BLaER1 treated with 17β-estradiol and CSF1 and Interleukin-3, amounts not matched to agents 10 nM and 100 nM (cell line): ENCODE data around the gene CDK16.

Source experiments
- H3K27ac ChIP-seq, 11 experiments: shearing (Covaris generic); formaldehyde crosslinking; 2 replicates each; pipeline ENCODE4 v1.8.1; 2022
- H3K27me3 ChIP-seq, 11 experiments: shearing (Covaris generic); formaldehyde crosslinking; 2 replicates each; pipeline ENCODE4 v1.8.1; 2022
- H3K36me3 ChIP-seq, 11 experiments: shearing (Covaris generic); formaldehyde crosslinking; 2 replicates each; pipeline ENCODE4 v1.8.1; 2022
- H3K4me1 ChIP-seq, 10 experiments: shearing (Covaris generic); formaldehyde crosslinking; 2 replicates each; pipeline ENCODE4 v1.8.1; 2022
- H3K4me2 ChIP-seq, 11 experiments: shearing (Covaris generic); formaldehyde crosslinking; 2 replicates each; pipeline ENCODE4 v1.8.1; 2022
- H3K4me3 ChIP-seq, 10 experiments: shearing (Covaris generic); formaldehyde crosslinking; 2 replicates each; pipeline ENCODE4 v1.8.1; 2022
- H3K9ac ChIP-seq, 11 experiments: shearing (Covaris generic); formaldehyde crosslinking; 2 replicates each; pipeline ENCODE4 v1.8.1; 2022
- H3K9me3 ChIP-seq, 11 experiments: shearing (Covaris generic); formaldehyde crosslinking; replicated peaks in 1 of 11; 2 replicates each; pipeline ENCODE4 v1.8.1; 2022
- H4K20me1 ChIP-seq, 11 experiments: shearing (Covaris generic); formaldehyde crosslinking; 2 replicates each; pipeline ENCODE4 v1.8.1; 2022
- Cebpa-rat ChIP-seq, 11 experiments: shearing (Covaris generic); IDR thresholded peaks; 2 replicates each; pipeline ENCODE4 v1.8.1; 2022

CDK16 gene

GRCh38 chrX:47209508-47210238, 8.8 kb upstream of the CDK16 start:
- H3K9ac ChIP-seq: no peak overlapping the region
- peaks cover 100% of the 10 kb centered on the region in 11 experiments for H3K36me3 ChIP-seq
- H3K4me3 ChIP-seq: no peak overlapping the region
- peaks cover 85 to 100% (median 99%) of the 10 kb centered on the region in 11 experiments; a peak in 21 of 22 replicates for H4K20me1 ChIP-seq
- TF ChIP-seq Cebpa-rat (IDR thresholded peaks at IDR 0.05): no peak
- H3K4me2 ChIP-seq: no peak overlapping the region
- no peaks in the 10 kb centered on the region for H3K9me3 ChIP-seq
- H3K27ac ChIP-seq: no peak overlapping the region
- H3K4me1 ChIP-seq: peaks cover 0 to 5% (median 0%) of the 10 kb centered on the region in 10 experiments; a peak in 6 of 20 replicates
- H3K27me3 ChIP-seq: peaks cover 0 to 64% (median 9%) of the 10 kb centered on the region in 11 experiments; a peak in 12 of 22 replicates

GRCh38 chrX:47210661-47211425, 7.6 kb upstream of the CDK16 start:
- H3K27me3 ChIP-seq: peaks cover 0 to 68% (median 9%) of the 10 kb centered on the region in 11 experiments; a peak in 12 of 22 replicates
- H4K20me1 ChIP-seq: peaks cover 85 to 100% (median 99%) of the 10 kb centered on the region in 11 experiments

GRCh38 chrX:47212381-47213293, 5.8 kb upstream of the CDK16 start:
- Histone ChIP-seq H3K4me2 (no peak overlapping the region), H4K20me1 (peaks cover 85 to 100% (median 98%) of the 10 kb centered on the region in 11 experiments), H3K27me3 (peaks cover 0 to 53% (median 9%) of the 10 kb centered on the region in 11 experiments; a peak in 12 of 22 replicates), H3K4me3 (no peak overlapping the region), H3K27ac (no peak overlapping the region), H3K36me3 (peaks cover 83 to 92% (median 91%) of the 10 kb centered on the region in 11 experiments), H3K4me1 (peaks cover 14 to 33% (median 23%) of the 10 kb centered on the region in 10 experiments), H3K9me3 (no peaks in the 10 kb centered on the region), H3K9ac (no peak overlapping the region)
- TF ChIP-seq Cebpa-rat (IDR thresholded peaks at IDR 0.05): no peak

More at GRCh38 chrX:47210661-47211425, 7.6 kb upstream of the CDK16 start:
- H3K4me2 ChIP-seq: no peak overlapping the region
- peaks cover 100% of the 10 kb centered on the region in 11 experiments for H3K36me3 ChIP-seq
- H3K9me3 ChIP-seq: no peaks in the 10 kb centered on the region
- H3K4me3 ChIP-seq: no peak overlapping the region
- H3K4me1 ChIP-seq: peaks cover 0 to 17% (median 5%) of the 10 kb centered on the region in 10 experiments; a peak in 11 of 20 replicates
- no peak overlapping the region for H3K9ac ChIP-seq
- TF ChIP-seq Cebpa-rat (IDR thresholded peaks at IDR 0.05): no peak
- H3K27ac ChIP-seq: no peak overlapping the region

GRCh38 chrX:47214435-47215077, 3.9 kb upstream of the CDK16 start:
- Histone ChIP-seq H3K9ac (no peak overlapping the region), H3K9me3 (no peaks in the 10 kb centered on the region), H3K27me3 (peaks cover 0 to 44% (median 5%) of the 10 kb centered on the region in 11 experiments; a peak in 11 of 22 replicates), H3K4me2 (no peak overlapping the region), H4K20me1 (peaks cover 83 to 90% (median 88%) of the 10 kb centered on the region in 11 experiments), H3K36me3 (peaks cover 64 to 73% (median 71%) of the 10 kb centered on the region in 11 experiments), H3K27ac (no peak overlapping the region), H3K4me1 (peaks cover 18 to 38% (median 28%) of the 10 kb centered on the region in 10 experiments), H3K4me3 (no peak overlapping the region)
- no peak; a peak in 1 of 22 replicates for TF ChIP-seq Cebpa-rat (IDR thresholded peaks at IDR 0.05)

- Histone ChIP-seq H4K20me1 (peaks cover 83 to 90% (median 88%) of the 10 kb centered on the region in 11 experiments), H3K27me3 (peaks cover 0 to 44% (median 4%) of the 10 kb centered on the region in 11 experiments; a peak in 9 of 22 replicates), H3K36me3 (peaks cover 56 to 64% (median 63%) of the 10 kb centered on the region in 11 experiments), H3K4me3 (no peak overlapping the region), H3K9ac (no peak overlapping the region; a peak in 1 of 22 replicates), H3K4me2 (peak overlapping the region in 3 of 11 experiments; percentile 81 to 89 (median 81); a peak in 5 of 22 replicates), H3K27ac (peak overlapping the region in 1 of 11 experiments; percentile 8; a peak in 1 of 22 replicates), H3K9me3 (no peaks in the 10 kb centered on the region), H3K4me1 (peaks cover 26 to 46% (median 36%) of the 10 kb centered on the region in 10 experiments)
- TF ChIP-seq Cebpa-rat (IDR thresholded peaks at IDR 0.05): no peak
Measured at GRCh38 chrX:47215291-47215900, 3.1 kb upstream of the CDK16 start.

- Histone ChIP-seq H3K27me3 (peaks cover 0 to 44% (median 0%) of the 10 kb centered on the region in 11 experiments; a peak in 7 of 22 replicates), H3K4me3 (peak overlapping the region in 1 of 10 experiments; percentile 97; a peak in 1 of 20 replicates), H3K27ac (peak overlapping the region in 9 of 11 experiments; percentile 55 to 97 (median 72); a peak in 14 of 22 replicates), H3K36me3 (peaks cover 45 to 62% (median 58%) of the 10 kb centered on the region in 11 experiments), H3K9me3 (no peaks in the 10 kb centered on the region), H3K4me1 (peaks cover 37 to 57% (median 47%) of the 10 kb centered on the region in 10 experiments), H3K4me2 (peak overlapping the region; percentile 69 to 91 (median 81)), H3K9ac (peak overlapping the region in 10 of 11 experiments; percentile 58 to 75 (median 70); a peak in 12 of 22 replicates), H4K20me1 (peaks cover 84 to 90% (median 88%) of the 10 kb centered on the region in 11 experiments)
- no peak for TF ChIP-seq Cebpa-rat (IDR thresholded peaks at IDR 0.05)
Measured at GRCh38 chrX:47216393-47216925, 2.0 kb upstream of the CDK16 start.
